Neural cell (in vitro differentiated cells): ENCODE measurements around the gene CACNA1C.

Experiments used
- EP300 ChIP-seq: fragments of 450-650 bp; conservative IDR thresholded peaks from 2 replicates; pipeline ENCODE4 v1.6.1; 2014; ENCODE audit warnings: antibody characterized with exemption, mild to moderate bottlenecking, moderate library complexity; ENCODE audit not compliant: poor library complexity, severe bottlenecking
- EZH2 ChIP-seq: fragments of 200-600, 300-800 bp; shearing (Covaris generic), sonication (generic); IDR thresholded peaks from 2 replicates; pipeline ENCODE4 v1.6.1; 2014; ENCODE audit warnings: antibody characterized with exemption, low read length, borderline replicate concordance, mild to moderate bottlenecking; ENCODE audit not compliant: insufficient read depth, poor library complexity, severe bottlenecking
- MXI1 ChIP-seq: fragments of 450-650 bp; conservative IDR thresholded peaks from 2 replicates; pipeline ENCODE4 v1.6.1; 2014; ENCODE audit warnings: antibody characterized with exemption, mild to moderate bottlenecking; ENCODE audit not compliant: poor library complexity, severe bottlenecking
- POLR2AphosphoS5 ChIP-seq: IDR thresholded peaks from 2 replicates; pipeline ENCODE4 v1.6.1; 2012
- RAD21 ChIP-seq: fragments of 450-650 bp; conservative IDR thresholded peaks from 2 replicates; pipeline ENCODE4 v1.6.1; 2014; ENCODE audit warnings: antibody characterized with exemption, mild to moderate bottlenecking, moderate library complexity
- SMC3 ChIP-seq: fragments of 450-650 bp; conservative IDR thresholded peaks from 2 replicates; pipeline ENCODE4 v1.6.1; 2014; ENCODE audit warnings: antibody characterized with exemption, mild to moderate bottlenecking, moderate library complexity; ENCODE audit not compliant: poor library complexity
- TF ChIP-seq, protein P1 (sequence below): fragments of 450-650 bp; IDR thresholded peaks from 2 replicates; pipeline ENCODE4 v1.5.1; 2014; ENCODE audit warnings: antibody characterized with exemption, mild to moderate bottlenecking, moderate library complexity; ENCODE audit not compliant: poor library complexity, severe bottlenecking
- TF ChIP-seq, protein P2 (sequence below): IDR thresholded peaks from 2 replicates; pipeline ENCODE4 v1.6.1; 2012; ENCODE audit warnings: borderline replicate concordance

DNA sequence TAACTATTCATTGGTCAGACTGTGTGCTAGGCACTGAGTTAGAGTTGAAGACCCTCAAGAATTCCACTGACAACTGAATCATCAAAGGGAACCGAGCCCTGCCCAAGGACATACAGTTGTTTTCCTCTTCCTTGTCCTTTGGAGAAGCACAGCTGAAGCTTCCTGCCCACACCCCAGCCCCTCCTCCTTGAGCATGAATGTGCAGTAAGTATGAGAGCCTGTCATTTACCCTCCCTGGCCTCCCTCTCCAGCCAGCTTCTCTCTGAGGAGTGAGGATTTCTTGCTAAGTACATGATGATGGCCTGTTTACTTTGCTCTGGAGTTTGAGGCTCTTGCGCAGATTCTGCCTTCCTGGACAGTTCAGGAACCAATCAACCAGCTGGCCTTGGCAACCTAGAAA lies 235.2 kb downstream of the CACNA1C start:
- TF ChIP-seq POLR2AphosphoS5: no peak
- TF ChIP-seq, protein P1, sequence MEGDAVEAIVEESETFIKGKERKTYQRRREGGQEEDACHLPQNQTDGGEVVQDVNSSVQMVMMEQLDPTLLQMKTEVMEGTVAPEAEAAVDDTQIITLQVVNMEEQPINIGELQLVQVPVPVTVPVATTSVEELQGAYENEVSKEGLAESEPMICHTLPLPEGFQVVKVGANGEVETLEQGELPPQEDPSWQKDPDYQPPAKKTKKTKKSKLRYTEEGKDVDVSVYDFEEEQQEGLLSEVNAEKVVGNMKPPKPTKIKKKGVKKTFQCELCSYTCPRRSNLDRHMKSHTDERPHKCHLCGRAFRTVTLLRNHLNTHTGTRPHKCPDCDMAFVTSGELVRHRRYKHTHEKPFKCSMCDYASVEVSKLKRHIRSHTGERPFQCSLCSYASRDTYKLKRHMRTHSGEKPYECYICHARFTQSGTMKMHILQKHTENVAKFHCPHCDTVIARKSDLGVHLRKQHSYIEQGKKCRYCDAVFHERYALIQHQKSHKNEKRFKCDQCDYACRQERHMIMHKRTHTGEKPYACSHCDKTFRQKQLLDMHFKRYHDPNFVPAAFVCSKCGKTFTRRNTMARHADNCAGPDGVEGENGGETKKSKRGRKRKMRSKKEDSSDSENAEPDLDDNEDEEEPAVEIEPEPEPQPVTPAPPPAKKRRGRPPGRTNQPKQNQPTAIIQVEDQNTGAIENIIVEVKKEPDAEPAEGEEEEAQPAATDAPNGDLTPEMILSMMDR: no peak
- TF ChIP-seq EP300: no peak
- no peak for TF ChIP-seq EZH2
- TF ChIP-seq MXI1: no peak
- TF ChIP-seq, protein P2, sequence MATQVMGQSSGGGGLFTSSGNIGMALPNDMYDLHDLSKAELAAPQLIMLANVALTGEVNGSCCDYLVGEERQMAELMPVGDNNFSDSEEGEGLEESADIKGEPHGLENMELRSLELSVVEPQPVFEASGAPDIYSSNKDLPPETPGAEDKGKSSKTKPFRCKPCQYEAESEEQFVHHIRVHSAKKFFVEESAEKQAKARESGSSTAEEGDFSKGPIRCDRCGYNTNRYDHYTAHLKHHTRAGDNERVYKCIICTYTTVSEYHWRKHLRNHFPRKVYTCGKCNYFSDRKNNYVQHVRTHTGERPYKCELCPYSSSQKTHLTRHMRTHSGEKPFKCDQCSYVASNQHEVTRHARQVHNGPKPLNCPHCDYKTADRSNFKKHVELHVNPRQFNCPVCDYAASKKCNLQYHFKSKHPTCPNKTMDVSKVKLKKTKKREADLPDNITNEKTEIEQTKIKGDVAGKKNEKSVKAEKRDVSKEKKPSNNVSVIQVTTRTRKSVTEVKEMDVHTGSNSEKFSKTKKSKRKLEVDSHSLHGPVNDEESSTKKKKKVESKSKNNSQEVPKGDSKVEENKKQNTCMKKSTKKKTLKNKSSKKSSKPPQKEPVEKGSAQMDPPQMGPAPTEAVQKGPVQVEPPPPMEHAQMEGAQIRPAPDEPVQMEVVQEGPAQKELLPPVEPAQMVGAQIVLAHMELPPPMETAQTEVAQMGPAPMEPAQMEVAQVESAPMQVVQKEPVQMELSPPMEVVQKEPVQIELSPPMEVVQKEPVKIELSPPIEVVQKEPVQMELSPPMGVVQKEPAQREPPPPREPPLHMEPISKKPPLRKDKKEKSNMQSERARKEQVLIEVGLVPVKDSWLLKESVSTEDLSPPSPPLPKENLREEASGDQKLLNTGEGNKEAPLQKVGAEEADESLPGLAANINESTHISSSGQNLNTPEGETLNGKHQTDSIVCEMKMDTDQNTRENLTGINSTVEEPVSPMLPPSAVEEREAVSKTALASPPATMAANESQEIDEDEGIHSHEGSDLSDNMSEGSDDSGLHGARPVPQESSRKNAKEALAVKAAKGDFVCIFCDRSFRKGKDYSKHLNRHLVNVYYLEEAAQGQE: no peak
- TF ChIP-seq SMC3: no peak
- no peak for TF ChIP-seq RAD21
